OCI-LY7 (cell line): ENCODE measurements around the gene TMEM258.

Experiments used
- CTCF ChIP-seq: fragments of 200-600 bp; sonication (generic); conservative IDR thresholded peaks from 2 replicates; pipeline ENCODE4 v1.5.1; 2014; ENCODE audit warnings: mild to moderate bottlenecking, antibody characterized with exemption, low read length, moderate library complexity, mixed read lengths
- EZH2phosphoT487 ChIP-seq: fragments of 200-600 bp; sonication (generic); IDR thresholded peaks from 2 replicates; pipeline ENCODE4 v1.6.1; 2018; ENCODE audit warnings: low read depth, borderline replicate concordance, mild to moderate bottlenecking, mixed run types, antibody characterized with exemption, low read length, moderate library complexity, mixed read lengths

GRCh38 chr11:61820174-61820573 lies 27.8 kb upstream of the TMEM258 start:
- TF ChIP-seq CTCF = no peak
- TF ChIP-seq EZH2phosphoT487 = no peak
